ENCODE results near the gene THSD8. TPM values are rescaled to one million over a fixed set of nuclear protein-coding genes. Genes with fewer than 3 reads are reported as not detected.

The THSD8 gene
- total RNA-seq, 4 donors from 2014 or later, result 0.67 TPM; not detected in 3

GRCh38 chr19:12759686-12760085 lies 42.2 kb upstream of the THSD8 start:
- no peak overlapping the region for H3K27ac ChIP-seq
- H3K9me3 ChIP-seq, result no peaks in the 10 kb centered on the region
- no peaks in the 10 kb centered on the region for H3K27me3 ChIP-seq
- WGBS, 2 donors, result 91 to 94% methylated on average over 6 of the region's 6 CpGs
- no peak for TF ChIP-seq CTCF (IDR thresholded peaks at IDR 0.05)
- no peak for TF ChIP-seq POLR2A (IDR thresholded peaks at IDR 0.05)
- H3K4me3 ChIP-seq (replicated peaks in 1 of 3), result no peak overlapping the region
- H3K36me3 ChIP-seq, result peaks cover 14 to 18% of the 10 kb centered on the region in 2 donors
- intact Hi-C loops (cut with DNase I), result loop anchor here (5.0 kb wide), 1 partner anchor 38 kb away; no protein-coding TSS in a partner anchor
- H3K4me1 ChIP-seq, result peaks cover 9% of the 10 kb centered on the region in 2 donors
- no peak for DNase-seq

GRCh38 chr19:12763100-12763499 lies 38.8 kb upstream of the THSD8 start:
- H3K4me3 ChIP-seq (replicated peaks in 1 of 3), result no peak overlapping the region
- H3K36me3 ChIP-seq, result peaks cover 19 to 31% of the 10 kb centered on the region in 2 donors
- WGBS, 2 donors, result 89 to 90% methylated on average over 2 to 11 of the region's 11 CpGs
- peaks cover 0 to under 1% of the 10 kb centered on the region in 2 donors for H3K4me1 ChIP-seq
- intact Hi-C loops (cut with DNase I), result loop anchor here (5.0 kb wide), 1 partner anchor 34 kb away; no protein-coding TSS in a partner anchor
- H3K27ac ChIP-seq, result no peak overlapping the region
- H3K9me3 ChIP-seq, result no peaks in the 10 kb centered on the region
- H3K27me3 ChIP-seq, result no peaks in the 10 kb centered on the region
- no peak for DNase-seq
- TF ChIP-seq CTCF (IDR thresholded peaks at IDR 0.05) (no peak), POLR2A (IDR thresholded peaks at IDR 0.05) (no peak)

- peaks cover 25 to 31% of the 10 kb centered on the region in 2 donors for H3K36me3 ChIP-seq
- intact Hi-C loops (cut with DNase I), result loop anchor here (5.0 kb wide), 2 partner anchors 33 to 83 kb away; no protein-coding TSS in a partner anchor
- H3K4me3 ChIP-seq (replicated peaks in 1 of 3), result no peak overlapping the region
- no peaks in the 10 kb centered on the region for H3K4me1 ChIP-seq
- TF ChIP-seq CTCF (IDR thresholded peaks at IDR 0.05) (no peak), POLR2A (IDR thresholded peaks at IDR 0.05) (no peak)
- no peaks in the 10 kb centered on the region for H3K27me3 ChIP-seq
- no peak overlapping the region for H3K27ac ChIP-seq
- WGBS, 2 donors, result 95 to 98% methylated on average over 15 to 16 of the region's 16 CpGs
- H3K9me3 ChIP-seq, result no peaks in the 10 kb centered on the region
- DNase-seq, result no peak
These were observed 37.2 kb upstream of the THSD8 start for GRCh38 chr19:12764698-12765097.

GRCh38 chr19:12766051-12766521 lies 35.8 kb upstream of the THSD8 start:
- no peaks in the 10 kb centered on the region for H3K9me3 ChIP-seq
- H3K27ac ChIP-seq, result peak overlapping the region in 1 of 3 donors; percentile 43
- 46 to 59% methylated on average over 10 to 25 of the region's 30 CpGs for WGBS, 2 donors
- no peak overlapping the region for H3K4me3 ChIP-seq (replicated peaks in 1 of 3)
- TF ChIP-seq CTCF (IDR thresholded peaks at IDR 0.05), result peak in 4 of 6 experiments; percentile 35 to 62 (median 54)
- TF ChIP-seq POLR2A (IDR thresholded peaks at IDR 0.05), result no peak
- peak; percentile 57 to 62 for DNase-seq
- no peaks in the 10 kb centered on the region for H3K27me3 ChIP-seq
- intact Hi-C loops (cut with DNase I), result loop anchor here (5.0 kb wide), 1 partner anchor 81 kb away; no protein-coding TSS in a partner anchor
- no peaks in the 10 kb centered on the region for H3K4me1 ChIP-seq
- H3K36me3 ChIP-seq, result peaks cover 34 to 38% of the 10 kb centered on the region in 2 donors

- Histone ChIP-seq H3K9me3 (no peaks in the 10 kb centered on the region), H3K36me3 (peaks cover 32 to 34% of the 10 kb centered on the region in 2 donors), H3K27ac (no peak overlapping the region), H3K4me1 (no peaks in the 10 kb centered on the region), H3K4me3 (replicated peaks in 1 of 3) (no peak overlapping the region), H3K27me3 (no peaks in the 10 kb centered on the region)
- WGBS, 2 donors, result 87 to 90% methylated on average over 11 of the region's 11 CpGs
- DNase-seq, result no peak
- TF ChIP-seq CTCF (IDR thresholded peaks at IDR 0.05) (no peak), POLR2A (IDR thresholded peaks at IDR 0.05) (no peak)
- intact Hi-C loops (cut with DNase I), result loop anchor here (5.0 kb wide), 1 partner anchor 80 kb away; no protein-coding TSS in a partner anchor
These were observed 34.7 kb upstream of the THSD8 start for GRCh38 chr19:12767150-12767549.

Data from thyroid gland (tissue), 4 donors.